ENCODE results near the gene EPN2.

DNA sequence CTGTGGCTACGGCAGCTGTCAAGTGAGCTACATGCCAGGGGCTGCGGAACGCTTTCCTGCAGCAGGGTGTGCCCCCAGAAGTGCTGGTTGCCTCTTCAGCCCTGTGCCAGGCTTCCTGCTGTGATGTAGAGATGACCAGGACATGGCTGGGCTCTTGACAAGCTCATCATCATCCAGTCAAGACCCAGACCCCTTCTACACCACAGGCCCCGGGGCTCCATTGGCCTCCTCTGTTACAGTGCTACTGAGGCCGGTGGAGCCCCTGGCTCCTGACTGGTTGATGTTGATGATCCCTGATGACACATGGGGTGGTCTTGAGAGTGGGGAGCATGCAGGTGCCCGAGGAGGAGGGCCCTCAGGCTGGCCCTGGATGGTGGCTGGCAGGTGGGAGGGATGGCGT, 75.2 kb downstream of the EPN2 start:
- TF ChIP-seq POLR2AphosphoS5 (IDR thresholded peaks at IDR 0.05; ENCODE audit: low read depth, low read length) (no peak), SIN3A (IDR thresholded peaks at IDR 0.05; ENCODE audit: borderline replicate concordance, insufficient read depth, low read length) (no peak)
- TF ChIP-seq, protein P1, sequence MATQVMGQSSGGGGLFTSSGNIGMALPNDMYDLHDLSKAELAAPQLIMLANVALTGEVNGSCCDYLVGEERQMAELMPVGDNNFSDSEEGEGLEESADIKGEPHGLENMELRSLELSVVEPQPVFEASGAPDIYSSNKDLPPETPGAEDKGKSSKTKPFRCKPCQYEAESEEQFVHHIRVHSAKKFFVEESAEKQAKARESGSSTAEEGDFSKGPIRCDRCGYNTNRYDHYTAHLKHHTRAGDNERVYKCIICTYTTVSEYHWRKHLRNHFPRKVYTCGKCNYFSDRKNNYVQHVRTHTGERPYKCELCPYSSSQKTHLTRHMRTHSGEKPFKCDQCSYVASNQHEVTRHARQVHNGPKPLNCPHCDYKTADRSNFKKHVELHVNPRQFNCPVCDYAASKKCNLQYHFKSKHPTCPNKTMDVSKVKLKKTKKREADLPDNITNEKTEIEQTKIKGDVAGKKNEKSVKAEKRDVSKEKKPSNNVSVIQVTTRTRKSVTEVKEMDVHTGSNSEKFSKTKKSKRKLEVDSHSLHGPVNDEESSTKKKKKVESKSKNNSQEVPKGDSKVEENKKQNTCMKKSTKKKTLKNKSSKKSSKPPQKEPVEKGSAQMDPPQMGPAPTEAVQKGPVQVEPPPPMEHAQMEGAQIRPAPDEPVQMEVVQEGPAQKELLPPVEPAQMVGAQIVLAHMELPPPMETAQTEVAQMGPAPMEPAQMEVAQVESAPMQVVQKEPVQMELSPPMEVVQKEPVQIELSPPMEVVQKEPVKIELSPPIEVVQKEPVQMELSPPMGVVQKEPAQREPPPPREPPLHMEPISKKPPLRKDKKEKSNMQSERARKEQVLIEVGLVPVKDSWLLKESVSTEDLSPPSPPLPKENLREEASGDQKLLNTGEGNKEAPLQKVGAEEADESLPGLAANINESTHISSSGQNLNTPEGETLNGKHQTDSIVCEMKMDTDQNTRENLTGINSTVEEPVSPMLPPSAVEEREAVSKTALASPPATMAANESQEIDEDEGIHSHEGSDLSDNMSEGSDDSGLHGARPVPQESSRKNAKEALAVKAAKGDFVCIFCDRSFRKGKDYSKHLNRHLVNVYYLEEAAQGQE (IDR thresholded peaks at IDR 0.05; ENCODE audit: insufficient read depth in 1 of 2, low read depth in 2 of 2, low read length in 2 of 2) = no peak
